Bronchial smooth muscle cell (primary cell): ENCODE results near the gene TSEN34. TPM values are rescaled to one million over a fixed set of nuclear protein-coding genes. Genes with fewer than 3 reads are reported as not detected.

Source experiments
- total RNA-seq: library from RNA; depleted of rRNA; stranded (reverse); fragments of >200 nt; gene quantifications from 2 replicates; pipeline ENCODE4 v1.2.1, GENCODE V29; 2014

TSEN34 gene
- total RNA-seq = 26.7 and 55.8 TPM in 2 replicates

GRCh38 chr19:54191011-54191810 lies at the start of gene TSEN34:
Gene TSEN34, plus strand, starts transcription at chr19:54191308. Its CDS starts 57 bp downstream, at chr19:54191365.

GRCh38 chr19:54159352-54160181 lies 31.5 kb upstream of the TSEN34 start, which contains the start of gene LENG1:
Gene LENG1, minus strand, starts transcription at chr19:54159721. Its CDS starts 26 bp downstream, at chr19:54159695.

DNA sequence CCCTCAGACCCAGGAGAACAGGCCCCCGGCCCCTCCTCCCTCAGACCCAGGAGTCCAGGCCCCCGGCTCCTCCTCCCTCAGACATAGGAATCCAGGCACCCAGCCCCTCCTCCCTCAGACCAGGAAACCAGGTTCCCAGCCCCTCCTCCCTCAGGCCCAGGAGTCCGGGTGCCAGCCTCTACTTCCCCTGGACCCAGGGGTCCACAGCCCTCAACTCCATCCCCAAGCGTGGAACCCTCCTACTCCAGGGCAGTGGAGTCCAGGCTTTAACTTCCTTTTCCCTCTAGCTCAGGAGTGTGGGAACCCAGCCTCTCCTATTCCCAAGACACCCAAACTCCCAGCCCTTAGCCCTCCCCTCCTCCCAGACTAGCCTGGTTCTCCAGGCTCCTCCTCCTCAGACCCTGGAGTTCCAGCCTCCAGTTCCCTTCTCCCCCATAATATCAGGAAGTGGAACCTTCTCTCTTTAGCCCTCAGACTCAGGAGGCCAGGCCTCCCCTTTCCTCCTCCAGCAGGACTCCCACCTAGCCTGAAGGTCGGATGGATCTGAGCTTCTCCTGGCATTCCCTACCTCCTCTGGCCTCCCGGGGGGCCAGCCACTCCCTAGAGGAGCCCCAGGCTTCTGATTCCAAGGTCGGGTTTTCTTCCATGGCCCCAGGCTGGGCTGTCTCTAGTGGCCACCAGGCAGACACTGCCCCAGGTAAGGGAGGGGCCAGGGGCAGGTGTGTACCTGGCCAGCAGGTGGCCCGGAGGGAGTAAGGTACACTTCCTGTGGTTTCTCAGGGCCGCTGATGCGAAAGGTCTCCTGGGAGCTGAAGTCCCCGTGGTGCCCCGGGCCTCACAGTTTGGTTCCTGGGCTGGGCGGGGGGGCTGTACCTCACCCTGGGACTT lies 18.4 kb upstream of the TSEN34 start, which contains the start of gene TMC4:
Gene TMC4 (minus strand): TSS at position 690 of the 888 bp plus-strand sequence. CDS start 43 bp downstream, at position 647.

DNA sequence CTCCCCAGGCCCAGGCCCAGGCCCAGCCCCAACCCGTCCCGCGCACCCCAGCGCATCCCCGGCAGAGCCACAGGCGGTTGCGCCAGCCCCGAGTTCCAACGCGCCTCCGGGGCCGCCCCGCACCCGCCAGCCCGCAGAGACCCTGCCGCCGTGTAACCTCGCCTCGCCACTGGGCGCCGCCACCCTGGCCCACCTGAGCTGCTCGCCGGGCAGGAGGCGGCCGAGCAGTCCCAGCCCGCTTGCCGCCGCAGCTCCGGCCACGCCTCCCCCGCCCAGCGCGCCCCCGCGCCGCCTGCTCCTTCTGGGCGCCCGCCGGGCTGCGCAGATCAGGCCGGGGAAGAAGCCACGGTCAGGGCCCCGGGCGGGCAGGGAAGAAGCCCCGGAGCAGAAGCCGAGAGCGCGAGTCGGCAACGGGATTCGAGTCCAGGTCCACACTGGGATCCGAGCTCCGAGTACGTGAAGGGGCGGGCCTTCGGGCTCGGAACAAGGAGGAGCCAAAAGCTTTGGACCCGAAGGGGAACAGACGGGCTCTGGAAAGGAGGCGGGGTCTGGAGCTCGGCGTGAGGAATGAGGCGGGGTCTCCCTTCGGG lies 1.9 kb upstream of the TSEN34 start, which contains the start of gene MBOAT7:
Gene MBOAT7 (minus strand): TSS at position 436 of the 590 bp plus-strand sequence. CDS start 1,072 bp downstream, outside the sequence.

GRCh38 chr19:54222474-54223276 lies 31.6 kb downstream of the TSEN34 start, which contains the start of gene LILRB3:
Gene LILRB3, minus strand, starts transcription at chr19:54223007. Its CDS starts 31 bp downstream, at chr19:54222976.

DNA sequence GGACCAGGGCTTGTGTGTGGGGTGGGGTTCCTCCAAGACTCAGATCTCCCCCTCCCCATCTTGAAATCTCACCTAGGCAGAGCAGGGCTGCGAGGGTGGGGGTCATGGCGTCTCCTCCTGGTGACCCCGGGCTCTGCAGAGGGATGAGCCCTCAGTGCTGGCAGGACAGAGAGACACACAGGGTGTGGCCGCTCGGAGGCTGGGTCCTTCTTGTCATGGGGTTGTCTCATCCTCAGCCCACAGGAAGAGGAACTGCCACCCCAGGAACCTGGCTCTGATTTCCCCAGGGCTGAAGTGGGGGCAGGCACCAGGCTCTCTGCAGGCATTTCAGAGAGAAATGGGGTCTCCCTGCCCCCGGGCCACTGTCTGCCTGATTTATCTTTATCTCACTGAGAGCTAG lies 51.5 kb downstream of the TSEN34 start, which contains the start of gene LILRA6:
Gene LILRA6 (minus strand): TSS at position 145 of the 400 bp plus-strand sequence.

Other genes with a start within 250 kb of the TSEN34 start
- 0.47 and 1.5 TPM in 2 replicates for gene CACNG8, start 228.4 kb upstream of the TSEN34 start, total RNA-seq
- gene CACNG6, start 199.7 kb upstream of the TSEN34 start, total RNA-seq = 0.34 and 0.47 TPM in 2 replicates
- not detected in 2 replicates for gene VSTM1, start 127.4 kb upstream of the TSEN34 start, total RNA-seq
- gene TARM1, start 109.9 kb upstream of the TSEN34 start, total RNA-seq = not detected in 2 replicates
- gene OSCAR, start 90.5 kb upstream of the TSEN34 start, total RNA-seq = under 0.01 TPM in 1 of 2 replicates, not detected in the other
- gene NDUFA3, start 88.5 kb upstream of the TSEN34 start, total RNA-seq = 15.8 and 21.4 TPM in 2 replicates
- 16.7 and 21.9 TPM in 2 replicates for gene TFPT, start 75.7 kb upstream of the TSEN34 start, total RNA-seq
- gene PRPF31, start 75.6 kb upstream of the TSEN34 start, total RNA-seq = 57.2 and 61.6 TPM in 2 replicates
- 6.9 and 10.6 TPM in 2 replicates for gene CNOT3, start 53.5 kb upstream of the TSEN34 start, total RNA-seq
- 4.6 and 6.1 TPM in 2 replicates for gene LENG1, start 31.6 kb upstream of the TSEN34 start, total RNA-seq
- gene TMC4, start 18.1 kb upstream of the TSEN34 start, total RNA-seq = 0.43 and 1.1 TPM in 2 replicates
- 12.4 and 32.9 TPM in 2 replicates for gene MBOAT7, start 1.7 kb upstream of the TSEN34 start, total RNA-seq
- gene RPS9, start 9.6 kb downstream of the TSEN34 start, total RNA-seq = 1,382 and 2,467 TPM in 2 replicates
- gene LILRB3, start 31.7 kb downstream of the TSEN34 start, total RNA-seq = not detected in 2 replicates
- not detected in 2 replicates for gene LILRA6, start 51.5 kb downstream of the TSEN34 start, total RNA-seq
- not detected in 2 replicates for gene LILRB5, start 66.0 kb downstream of the TSEN34 start, total RNA-seq
- gene LILRB2, start 89.8 kb downstream of the TSEN34 start, total RNA-seq = not detected in 2 replicates
- not detected in 2 replicates for gene LILRA5, start 121.9 kb downstream of the TSEN34 start, total RNA-seq
- gene LILRA4, start 147.9 kb downstream of the TSEN34 start, total RNA-seq = not detected in 2 replicates
- not detected in 2 replicates for gene LAIR1, start 173.6 kb downstream of the TSEN34 start, total RNA-seq
- gene TTYH1, start 224.2 kb downstream of the TSEN34 start, total RNA-seq = under 0.01 TPM in 1 of 2 replicates, not detected in the other